HL-60 (cell line): ENCODE results near the gene AP3D1.
"Not testable (repeated sequence)": the region's sequence is repeated elsewhere in the genome, so short reads cannot be mapped to it uniquely, and the experiment has no call there.

Experiments used
- DNase-seq, 2 experiments: peaks; one replicate each; pipeline ENCODE4 v3.0.0-alpha.2; 2010 to 2020; ENCODE audit warnings: low read depth in 1 of 2, low spot score in 1 of 2
- H3K27ac ChIP-seq: fragments of 250-450 bp; sonication (Bioruptor Pico); replicated peaks from 2 replicates; pipeline ENCODE4 v1.5.1; 2020; ENCODE audit warnings: mild to moderate bottlenecking, moderate library complexity
- H3K27me3 ChIP-seq: fragments of 250-450 bp; sonication (Bioruptor Pico); 2 replicates; pipeline ENCODE4 v1.5.1; 2021; ENCODE audit warnings: mild to moderate bottlenecking, moderate library complexity; ENCODE audit not compliant: insufficient read depth, poor library complexity, severe bottlenecking
- H3K4me3 ChIP-seq: replicated peaks from 2 replicates; pipeline ENCODE4 v1.5.1; 2011; ENCODE audit warnings: mild to moderate bottlenecking, control low read depth, low read length; ENCODE audit not compliant: insufficient read depth
- GABPA ChIP-seq: IDR thresholded peaks from 2 replicates; pipeline ENCODE4 v1.6.1; 2012; ENCODE audit warnings: low read depth
- POLR2AphosphoS5 ChIP-seq: IDR thresholded peaks from 2 replicates; pipeline ENCODE4 v1.6.1; 2012; ENCODE audit warnings: low read depth
- REST ChIP-seq: IDR thresholded peaks from 2 replicates; pipeline ENCODE4 v1.6.1; 2012; ENCODE audit warnings: low read depth; ENCODE audit not compliant: insufficient replicate concordance
- SPI1 ChIP-seq: IDR thresholded peaks from 2 replicates; pipeline ENCODE4 v1.6.1; 2012; ENCODE audit warnings: low read depth, mild to moderate bottlenecking, borderline replicate concordance
- long read RNA-seq: library from polyadenylated mRNA; unstranded; transcript quantifications from one replicate; pipeline ENCODE4 v2.0.0, GENCODE V29; 2020
- TF ChIP-seq, protein P1 (sequence below): IDR thresholded peaks from one replicate; pipeline ENCODE4 v1.5.1; 2011; ENCODE audit warnings: low read length, control low read depth, inconsistent platforms; ENCODE audit not compliant: insufficient read depth

AP3D1 gene
- long read RNA-seq, transcript AP3D1-206 (6 exons, 3,357 nt) = major isoform, 7 of 52 reads
- long read RNA-seq, partial matches to known transcripts = 36 of 52 reads
- long read RNA-seq, other reads (novel, unspliced or antisense) = 8 of 52 reads

DNA sequence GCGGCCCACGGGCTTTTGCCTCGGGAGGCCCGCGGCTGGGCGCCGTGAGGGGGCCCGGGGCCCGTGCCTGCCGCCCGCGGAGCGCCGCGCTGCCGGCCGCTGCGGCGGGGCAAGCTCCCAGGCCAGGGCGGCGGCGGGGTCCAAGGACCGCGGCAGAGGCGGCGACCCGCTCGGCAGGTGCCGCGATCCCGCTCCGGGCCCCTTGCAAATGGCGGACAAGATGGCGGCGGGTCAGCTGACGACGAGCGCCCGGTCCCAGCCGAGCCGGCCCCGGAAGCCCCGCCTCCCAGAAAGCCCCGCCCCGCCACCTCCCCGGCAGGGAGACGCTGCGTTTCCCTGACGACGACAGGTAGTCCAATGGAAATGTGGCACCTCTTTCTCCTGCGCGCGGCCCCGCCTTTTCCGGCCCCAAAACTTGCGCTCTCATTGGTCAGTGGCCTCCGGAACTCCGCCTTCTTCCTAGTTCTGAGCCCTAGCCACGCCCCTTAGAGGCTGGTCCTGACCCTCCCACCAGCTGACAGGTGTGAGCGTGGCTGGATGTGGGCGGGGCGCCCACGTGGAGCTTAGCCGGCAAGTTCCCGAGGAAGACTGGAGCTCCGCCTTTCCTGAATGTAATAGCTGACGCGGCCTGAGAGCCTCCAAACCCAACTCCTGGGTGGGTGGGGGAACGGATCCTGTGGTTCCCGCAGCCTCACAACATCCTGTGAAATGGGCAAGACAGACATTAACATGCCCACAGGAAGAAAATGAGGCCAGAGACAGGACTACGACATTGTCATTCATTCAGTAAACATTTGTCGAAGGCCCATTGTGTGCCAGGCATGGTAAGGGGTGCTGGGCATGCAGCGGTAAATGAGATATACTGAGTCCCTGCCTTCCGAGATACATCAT lies at the start of gene AP3D1:
Gene AP3D1, minus strand, starts transcription at position 228 of the 891 bp plus-strand sequence. CDS start 232 bp downstream, outside the sequence.
- TF ChIP-seq SPI1 = no peak; the same call in 1 of the 2 replicates
- TF ChIP-seq REST = no peak
- TF ChIP-seq POLR2AphosphoS5 = peak; percentile 33; the same call in 1 of the 2 replicates
- TF ChIP-seq GABPA = peak; percentile 66; the same call in 1 of the 2 replicates
- TF ChIP-seq, protein P1, sequence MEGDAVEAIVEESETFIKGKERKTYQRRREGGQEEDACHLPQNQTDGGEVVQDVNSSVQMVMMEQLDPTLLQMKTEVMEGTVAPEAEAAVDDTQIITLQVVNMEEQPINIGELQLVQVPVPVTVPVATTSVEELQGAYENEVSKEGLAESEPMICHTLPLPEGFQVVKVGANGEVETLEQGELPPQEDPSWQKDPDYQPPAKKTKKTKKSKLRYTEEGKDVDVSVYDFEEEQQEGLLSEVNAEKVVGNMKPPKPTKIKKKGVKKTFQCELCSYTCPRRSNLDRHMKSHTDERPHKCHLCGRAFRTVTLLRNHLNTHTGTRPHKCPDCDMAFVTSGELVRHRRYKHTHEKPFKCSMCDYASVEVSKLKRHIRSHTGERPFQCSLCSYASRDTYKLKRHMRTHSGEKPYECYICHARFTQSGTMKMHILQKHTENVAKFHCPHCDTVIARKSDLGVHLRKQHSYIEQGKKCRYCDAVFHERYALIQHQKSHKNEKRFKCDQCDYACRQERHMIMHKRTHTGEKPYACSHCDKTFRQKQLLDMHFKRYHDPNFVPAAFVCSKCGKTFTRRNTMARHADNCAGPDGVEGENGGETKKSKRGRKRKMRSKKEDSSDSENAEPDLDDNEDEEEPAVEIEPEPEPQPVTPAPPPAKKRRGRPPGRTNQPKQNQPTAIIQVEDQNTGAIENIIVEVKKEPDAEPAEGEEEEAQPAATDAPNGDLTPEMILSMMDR = no peak
- peak within 1 kb of the TSS; percentile 68 for H3K27ac ChIP-seq
- peak within 1 kb of the TSS; percentile 99 for H3K4me3 ChIP-seq

GRCh38 chr19:2200624-2201294 lies 49.4 kb upstream of the AP3D1 start:
- not testable (repeated sequence) for H3K4me3 ChIP-seq, H3K27me3 ChIP-seq, H3K27ac ChIP-seq, DNase-seq

More for the DNA sequence above, at the start of gene AP3D1:
- peak; percentile 99 to 100 for DNase-seq
- H3K27me3 ChIP-seq = no peaks in the 10 kb centered on the region

DNA sequence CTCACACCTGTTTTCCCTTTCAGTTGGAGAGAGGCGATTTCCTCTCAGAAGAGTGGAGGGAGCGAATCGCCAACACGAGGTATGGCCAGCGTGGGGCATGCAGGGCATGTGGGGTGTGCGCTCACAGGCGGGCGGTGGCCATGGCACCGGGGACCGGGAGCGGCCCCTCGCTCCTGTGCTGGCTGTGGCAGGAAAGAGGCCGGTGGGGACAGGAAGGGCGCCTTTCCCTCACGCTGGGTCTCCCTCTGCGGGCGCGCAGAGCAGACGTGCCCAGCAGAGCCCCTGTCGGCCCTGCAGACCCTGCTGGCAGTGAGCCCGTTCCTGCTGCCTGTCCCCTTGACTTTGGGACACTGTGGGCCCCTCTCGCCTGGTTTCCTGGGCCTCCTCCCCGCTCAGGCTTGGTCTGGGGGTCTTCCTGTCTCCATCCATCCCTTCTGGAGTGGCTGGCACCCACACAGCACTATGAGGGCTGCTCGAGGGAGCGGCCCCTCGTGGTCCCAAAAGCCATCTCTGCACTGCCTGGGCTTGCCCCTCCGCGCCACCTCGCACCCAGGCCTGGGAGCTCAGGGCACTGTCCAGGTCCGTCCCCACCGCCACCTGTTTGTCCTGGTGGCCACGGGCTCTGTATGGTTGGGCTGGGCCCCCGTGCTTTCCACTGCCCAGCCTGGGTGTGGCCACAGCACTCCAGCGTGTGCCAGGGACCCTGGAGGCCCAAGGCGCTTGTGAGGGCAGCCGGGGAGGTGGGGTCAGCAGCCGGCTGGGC lies 48.7 kb upstream of the AP3D1 start:
- TF ChIP-seq REST = no peak
- no peak for TF ChIP-seq GABPA
- TF ChIP-seq SPI1 = no peak
- TF ChIP-seq, protein P1 = no peak
- TF ChIP-seq POLR2AphosphoS5 = no peak
- Histone ChIP-seq H3K27ac (no peak overlapping the region), H3K27me3 (no peaks in the 10 kb centered on the region), H3K4me3 (no peak overlapping the region)
- no peak for DNase-seq
